A549 (cell line): Measurements from ENCODE around the gene CLASP2. TPM values are rescaled to one million over a fixed set of nuclear protein-coding genes. Genes with fewer than 3 reads are reported as not detected.

ENCODE experiments used
- ATAC-seq, 2 experiments: fragments of 200-7000 bp in 1 of 2; fragments of >200 bp in 1 of 2; cut with Nextera tagmentation in 1 of 2; cut with Tn5 transposase in 1 of 2; 3 replicates each; pipeline versions ENCODE4 v1.8.0 to v1.9.1; 2018 to 2020; ENCODE audit warnings: mild to moderate bottlenecking in 1 of 2, moderate library complexity in 1 of 2
- CTCF ChIA-PET: fragments of 300-600 bp; sonication (Branson Sonifier 250); formaldehyde crosslinking; extraction: SDS; loops from one replicate; lab custom pipeline; 2021; ENCODE audit warnings: antibody characterized with exemption, inconsistent platforms; lab: Yijun Ruan, JAX
- POLR2A ChIA-PET: fragments of 350-600 bp; formaldehyde crosslinking; extraction: SDS; loops from one replicate; lab custom pipeline; 2021; ENCODE audit warnings: antibody characterized with exemption, inconsistent platforms; lab: Yijun Ruan, JAX
- DNase-seq, 2 experiments: peaks; one replicate each; pipeline versions ENCODE4 v3.0.0 to v3.0.0-alpha.2; 2011 to 2016; ENCODE audit warnings: low read depth in 1 of 2, low spot score in 1 of 2
- FAIRE-seq: peaks from 2 replicates; lab custom pipeline; 2011; peaks lifted over from hg19 to GRCh38; lab: Jason Lieb, UNC
- H3K27ac ChIP-seq, 2 experiments: fragments of >200 bp; sonication (Bioruptor Twin); formaldehyde crosslinking; 3 replicates each; pipeline ENCODE4 v1.5.1; 2016 to 2017
- H3K4me1 ChIP-seq: fragments of >200 bp; sonication (Bioruptor Twin); formaldehyde crosslinking; 3 replicates; pipeline ENCODE4 v1.6.1; 2016
- H3K4me2 ChIP-seq: fragments of >200 bp; sonication (Bioruptor Twin); formaldehyde crosslinking; 3 replicates; pipeline ENCODE4 v1.6.1; 2016
- H3K4me3 ChIP-seq: fragments of >200 bp; sonication (Bioruptor Twin); formaldehyde crosslinking; 3 replicates; pipeline ENCODE4 v1.5.1; 2016
- H3K9me3 ChIP-seq: fragments of >200 bp; sonication (Bioruptor Twin); formaldehyde crosslinking; 3 replicates; pipeline ENCODE4 v1.6.1; 2016
- BHLHE40 ChIP-seq: IDR thresholded peaks from 2 replicates; pipeline ENCODE4 v1.6.1; 2012; ENCODE audit warnings: low read depth, low read length, inconsistent platforms
- CBX2 ChIP-seq: fragments of 200-600 bp; sonication (generic); IDR thresholded peaks from 2 replicates; pipeline ENCODE4 v1.6.1; 2016; ENCODE audit warnings: low read depth, mild to moderate bottlenecking, borderline replicate concordance
- CBX8 ChIP-seq: fragments of 200-600 bp; sonication (generic); IDR thresholded peaks from 2 replicates; pipeline ENCODE4 v1.6.1; 2016
- CHD4 ChIP-seq: fragments of 200-600 bp; sonication (generic); IDR thresholded peaks from 2 replicates; pipeline ENCODE4 v1.6.1; 2016; ENCODE audit warnings: antibody characterized with exemption, mild to moderate bottlenecking, borderline replicate concordance
- EHF ChIP-seq: fragments of 250-450 bp; sonication (Bioruptor Pico); IDR thresholded peaks from 2 replicates; pipeline ENCODE4 v1.5.0; 2020; ENCODE audit warnings: mild to moderate bottlenecking
- EP300 ChIP-seq, 2 experiments: fragments of >200 bp; sonication (Bioruptor Twin); formaldehyde crosslinking; IDR thresholded peaks; 2 replicates in 1 of 2; 3 replicates in 1 of 2; pipeline ENCODE4 v1.6.1; 2016 to 2017
- FOSB ChIP-seq: fragments of 250-450 bp; sonication (Bioruptor Pico); IDR thresholded peaks from 2 replicates; pipeline ENCODE4 v1.5.0; 2020; ENCODE audit warnings: mild to moderate bottlenecking, moderate library complexity
- FOSL2 ChIP-seq, 2 experiments: fragments of 450-650 bp in 1 of 2; fragments of >200 bp in 1 of 2; sonication (Bioruptor Twin) in 1 of 2; formaldehyde crosslinking; IDR thresholded peaks; 2 replicates each; pipeline versions ENCODE4 v1.5.0 to v1.6.1; 2016 to 2020; ENCODE audit warnings: mild to moderate bottlenecking in 1 of 2, moderate library complexity in 1 of 2
- FOXS1 ChIP-seq: fragments of 250-450 bp; sonication (Bioruptor Pico); IDR thresholded peaks from 2 replicates; pipeline ENCODE4 v1.5.0; 2020; ENCODE audit warnings: mild to moderate bottlenecking, moderate library complexity
- HDAC2 ChIP-seq: fragments of 200-600 bp; sonication (generic); IDR thresholded peaks from 2 replicates; pipeline ENCODE4 v1.6.1; 2016
- HEYL ChIP-seq: fragments of 250-450 bp; sonication (Bioruptor Pico); IDR thresholded peaks from 2 replicates; pipeline ENCODE4 v1.8.0; 2021; ENCODE audit warnings: mild to moderate bottlenecking, moderate library complexity
- HOXA7 ChIP-seq: fragments of 250-450 bp; sonication (Bioruptor Pico); IDR thresholded peaks from 2 replicates; pipeline ENCODE4 v1.5.0; 2020; ENCODE audit warnings: mild to moderate bottlenecking, moderate library complexity
- HOXB13 ChIP-seq: fragments of 250-450 bp; sonication (Bioruptor Pico); IDR thresholded peaks from 2 replicates; pipeline ENCODE4 v1.5.0; 2020; ENCODE audit warnings: low read depth, mild to moderate bottlenecking, moderate library complexity
- JUN ChIP-seq, 2 experiments: fragments of >200 bp; sonication (Bioruptor Twin); formaldehyde crosslinking; IDR thresholded peaks; 2 replicates in 1 of 2; 3 replicates in 1 of 2; pipeline ENCODE4 v1.6.1; 2016 to 2017
- KDM1A ChIP-seq: fragments of 200-600 bp; sonication (generic); IDR thresholded peaks from 2 replicates; pipeline ENCODE4 v1.6.1; 2016; ENCODE audit warnings: low read depth, mild to moderate bottlenecking
- MYC ChIP-seq: IDR thresholded peaks from 2 replicates; pipeline ENCODE4 v1.6.1; 2012; ENCODE audit warnings: mild to moderate bottlenecking, inconsistent platforms, low read length, improper control_type of control experiment, borderline replicate concordance
- NR3C1 ChIP-seq: fragments of >200 bp; sonication (Bioruptor Twin); formaldehyde crosslinking; IDR thresholded peaks from 3 replicates; pipeline ENCODE4 v1.6.1; 2017
- PHF8 ChIP-seq: fragments of 200-600 bp; sonication (generic); IDR thresholded peaks from 2 replicates; pipeline ENCODE4 v1.6.1; 2016; ENCODE audit warnings: low read depth, mild to moderate bottlenecking, antibody characterized with exemption, moderate library complexity, borderline replicate concordance
- POLR2A ChIP-seq: IDR thresholded peaks from 2 replicates; pipeline ENCODE4 v1.6.1; 2012; ENCODE audit warnings: mild to moderate bottlenecking, low read length
- RCOR1 ChIP-seq: fragments of 150-350 bp; IDR thresholded peaks from 2 replicates; pipeline ENCODE4 v1.6.1; 2014; ENCODE audit warnings: antibody characterized with exemption, low read length, low read depth
- TFCP2L1 ChIP-seq: fragments of 250-450 bp; sonication (Bioruptor Pico); IDR thresholded peaks from 2 replicates; pipeline ENCODE4 v1.5.0; 2021; ENCODE audit warnings: mild to moderate bottlenecking
- TP53 ChIP-seq: fragments of 250-450 bp; sonication (Bioruptor Pico); IDR thresholded peaks from 2 replicates; pipeline ENCODE4 v1.5.0; 2021; ENCODE audit warnings: mild to moderate bottlenecking, moderate library complexity
- ZC3H11A ChIP-seq: fragments of 450-650 bp; IDR thresholded peaks from 2 replicates; pipeline ENCODE4 v1.6.1; 2014; ENCODE audit warnings: antibody characterized with exemption, mild to moderate bottlenecking
- ZFP36 ChIP-seq: fragments of 450-650 bp; IDR thresholded peaks from 2 replicates; pipeline ENCODE4 v1.6.1; 2014; ENCODE audit warnings: borderline replicate concordance; ENCODE audit not compliant: partially characterized antibody
- ZNF302 ChIP-seq: fragments of 250-450 bp; sonication (Bioruptor Pico); IDR thresholded peaks from 2 replicates; pipeline ENCODE4 v1.9.0; 2021; ENCODE audit warnings: inconsistent platforms, mild to moderate bottlenecking, moderate library complexity
- WGBS: methylation state at CpG from one replicate; pipeline ENCODE4 v1.1.6; 2017; ENCODE audit errors: missing lambda C conversion rate; 5-methylcytosine and 5-hydroxymethylcytosine counted together
- polyA plus RNA-seq, 4 experiments: library from polyadenylated mRNA; depleted of rRNA in 3 of 4; stranded (reverse); fragments of >200 nt; fragmentation: RNase III in 1 of 4; extraction: RNeasy Plus Mini Kit Qiagen cat#74134 plus additional on column Dnase treatment in 1 of 4; gene quantifications; 2 replicates in 3 of 4; 3 replicates in 1 of 4; pipeline ENCODE4 v1.2.3, GENCODE V29; 2011 to 2017
- TF ChIP-seq, protein P1 (sequence below): IDR thresholded peaks from 2 replicates; pipeline ENCODE4 v1.6.1; 2012
- TF ChIP-seq, protein P2 (sequence below): fragments of 150-350 bp; IDR thresholded peaks from 2 replicates; pipeline ENCODE4 v1.6.1; 2014; ENCODE audit warnings: low read depth, mild to moderate bottlenecking, low read length
- TF ChIP-seq, protein P3 (sequence below): IDR thresholded peaks from 2 replicates; pipeline ENCODE4 v1.6.1; 2012; ENCODE audit warnings: low read depth, borderline replicate concordance
- TF ChIP-seq, protein P4 (sequence below): fragments of 450-650 bp; IDR thresholded peaks from 2 replicates; pipeline ENCODE4 v1.6.1; 2014; ENCODE audit warnings: antibody characterized with exemption

The CLASP2 gene
- polyA plus RNA-seq, 2 of the 4 experiments (the other 2 are of a cell fraction): 18.1 to 66.5 TPM

DNA sequence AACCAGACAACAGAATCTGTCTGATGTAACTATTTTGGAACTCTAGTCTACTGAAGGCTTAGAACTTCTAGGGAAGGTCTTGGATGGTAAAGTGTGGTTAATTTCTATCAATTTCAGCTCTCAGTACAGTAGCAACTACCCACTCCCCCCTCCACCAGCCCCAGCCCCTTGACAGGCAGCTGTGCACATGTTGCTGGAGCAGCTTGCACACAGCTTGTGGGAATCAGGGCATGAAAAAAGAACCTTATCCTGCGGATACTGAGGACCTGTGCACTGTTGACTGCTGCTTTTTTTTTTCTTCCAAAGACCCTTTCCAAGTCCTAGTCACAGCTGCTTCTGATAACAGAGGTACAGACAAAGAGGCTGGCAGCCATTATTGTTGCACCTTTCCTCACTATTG lies 196.3 kb downstream of the CLASP2 start:
- no peak overlapping the region for H3K4me3 ChIP-seq
- ChIA-PET CTCF (interaction anchor here (0.7 kb wide), 1 partner anchor 259 kb away, joined by 3 read pairs; no protein-coding TSS in a partner anchor), POLR2A (no interaction called here)
- H3K4me1 ChIP-seq: no peaks in the 10 kb centered on the region
- H3K9me3 ChIP-seq: peaks cover 9% of the 10 kb centered on the region
- H3K27ac ChIP-seq: no peak overlapping the region
- no peak for TF ChIP-seq HEYL
- no peak for TF ChIP-seq BHLHE40
- TF ChIP-seq TP53 (CRISPR knock-in tag): no peak
- no peak for TF ChIP-seq ZNF302 (CRISPR knock-in tag)
- TF ChIP-seq KDM1A: no peak
- TF ChIP-seq ZC3H11A: no peak
- TF ChIP-seq, protein P1, sequence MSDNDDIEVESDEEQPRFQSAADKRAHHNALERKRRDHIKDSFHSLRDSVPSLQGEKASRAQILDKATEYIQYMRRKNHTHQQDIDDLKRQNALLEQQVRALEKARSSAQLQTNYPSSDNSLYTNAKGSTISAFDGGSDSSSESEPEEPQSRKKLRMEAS: no peak
- no peak for TF ChIP-seq JUN (IDR thresholded peaks at IDR 0.05)
- TF ChIP-seq FOXS1 (CRISPR knock-in tag): no peak
- TF ChIP-seq CHD4: no peak
- TF ChIP-seq MYC: no peak
- no peak for TF ChIP-seq FOSL2 (IDR thresholded peaks at IDR 0.05)
- no peak for TF ChIP-seq FOSL2 (CRISPR knock-in tag; IDR thresholded peaks at IDR 0.05)
- TF ChIP-seq, all 56 proteins: peak for 0
- 100% methylated on average over 1 of the region's 1 CpG for WGBS
- ATAC-seq: no peak
- no peak for FAIRE-seq
- H3K4me2 ChIP-seq: no peak overlapping the region
- DNase-seq: no peak

DNA sequence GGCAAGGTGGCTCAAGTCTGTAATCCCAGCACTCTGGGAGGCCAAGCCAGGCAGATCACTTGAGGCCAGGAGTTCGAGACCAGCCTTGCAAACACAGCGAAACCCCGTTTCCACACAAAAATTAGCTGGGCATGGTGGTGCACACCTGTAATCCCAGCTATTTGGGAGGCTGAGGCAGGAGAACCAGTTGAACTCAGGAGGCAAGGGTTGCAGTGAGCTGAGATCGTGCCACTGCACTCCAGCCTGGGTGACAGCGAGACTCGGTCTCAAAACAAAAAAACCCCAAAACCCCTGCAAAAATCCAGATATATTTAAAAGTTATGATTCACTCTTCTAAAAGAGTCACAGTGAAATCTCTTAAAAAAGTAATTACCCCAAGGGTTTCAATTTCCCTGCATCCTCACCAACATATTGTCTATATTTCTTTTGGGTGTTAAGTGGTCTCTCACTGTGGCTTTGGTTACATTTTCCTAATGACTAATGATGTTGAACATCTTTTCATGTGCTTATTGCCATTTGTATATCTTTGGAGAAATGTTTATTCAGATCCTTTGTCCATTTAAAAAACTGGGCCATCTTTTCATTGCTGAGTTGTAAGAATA lies 204.7 kb downstream of the CLASP2 start:
- ChIA-PET CTCF (no interaction called here), POLR2A (no interaction called here)
- TF ChIP-seq, protein P2, sequence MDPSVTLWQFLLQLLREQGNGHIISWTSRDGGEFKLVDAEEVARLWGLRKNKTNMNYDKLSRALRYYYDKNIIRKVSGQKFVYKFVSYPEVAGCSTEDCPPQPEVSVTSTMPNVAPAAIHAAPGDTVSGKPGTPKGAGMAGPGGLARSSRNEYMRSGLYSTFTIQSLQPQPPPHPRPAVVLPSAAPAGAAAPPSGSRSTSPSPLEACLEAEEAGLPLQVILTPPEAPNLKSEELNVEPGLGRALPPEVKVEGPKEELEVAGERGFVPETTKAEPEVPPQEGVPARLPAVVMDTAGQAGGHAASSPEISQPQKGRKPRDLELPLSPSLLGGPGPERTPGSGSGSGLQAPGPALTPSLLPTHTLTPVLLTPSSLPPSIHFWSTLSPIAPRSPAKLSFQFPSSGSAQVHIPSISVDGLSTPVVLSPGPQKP: no peak
- no peak for TF ChIP-seq NR3C1
- TF ChIP-seq PHF8: no peak
- TF ChIP-seq, protein P3, sequence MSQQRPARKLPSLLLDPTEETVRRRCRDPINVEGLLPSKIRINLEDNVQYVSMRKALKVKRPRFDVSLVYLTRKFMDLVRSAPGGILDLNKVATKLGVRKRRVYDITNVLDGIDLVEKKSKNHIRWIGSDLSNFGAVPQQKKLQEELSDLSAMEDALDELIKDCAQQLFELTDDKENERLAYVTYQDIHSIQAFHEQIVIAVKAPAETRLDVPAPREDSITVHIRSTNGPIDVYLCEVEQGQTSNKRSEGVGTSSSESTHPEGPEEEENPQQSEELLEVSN: no peak
- no peak for TF ChIP-seq POLR2A
- no peak for TF ChIP-seq FOSL2 (IDR thresholded peaks at IDR 0.05)
- TF ChIP-seq FOSL2 (CRISPR knock-in tag; IDR thresholded peaks at IDR 0.05): no peak
- TF ChIP-seq, protein P1: no peak
- TF ChIP-seq FOSB: no peak
- TF ChIP-seq HOXB13 (CRISPR knock-in tag): no peak
- TF ChIP-seq ZFP36: no peak
- TF ChIP-seq CBX8: no peak
- TF ChIP-seq RCOR1: no peak
- TF ChIP-seq ZC3H11A: no peak
- TF ChIP-seq TFCP2L1 (CRISPR knock-in tag): no peak
- TF ChIP-seq CBX2: no peak
- TF ChIP-seq HDAC2: no peak
- no peak overlapping the region for H3K27ac ChIP-seq
- H3K4me1 ChIP-seq: no peaks in the 10 kb centered on the region
- H3K4me2 ChIP-seq: no peak overlapping the region
- no peak for ATAC-seq
- no peak for DNase-seq
- no peak for FAIRE-seq
- WGBS: 92% methylated on average over 6 of the region's 6 CpGs
- no peaks in the 10 kb centered on the region for H3K9me3 ChIP-seq
- no peak overlapping the region for H3K4me3 ChIP-seq

DNA sequence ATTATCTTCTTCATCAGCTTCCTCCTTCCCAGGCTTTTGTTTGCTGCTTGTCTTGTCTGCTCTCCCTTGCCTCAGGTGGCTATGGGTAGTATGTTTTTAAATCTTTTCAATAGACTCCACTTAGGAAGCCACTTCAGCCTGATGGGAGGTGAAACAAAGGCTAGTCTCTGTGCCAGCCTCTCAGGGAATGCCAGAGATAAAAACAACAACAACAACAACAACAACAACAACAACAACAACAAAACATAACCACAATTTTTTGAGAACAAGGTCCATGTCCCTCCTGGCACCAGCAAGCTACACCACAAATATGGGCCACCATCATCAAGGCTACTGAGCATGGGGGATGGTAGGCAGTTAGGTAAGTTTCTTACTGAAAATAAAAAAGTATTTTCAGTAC lies 213.0 kb downstream of the CLASP2 start:
- DNase-seq (no peak), FAIRE-seq (no peak), ATAC-seq (no peak)
- H3K27ac ChIP-seq: no peak overlapping the region
- no peaks in the 10 kb centered on the region for H3K9me3 ChIP-seq
- no peak overlapping the region for H3K4me2 ChIP-seq
- H3K4me1 ChIP-seq: no peaks in the 10 kb centered on the region
- H3K4me3 ChIP-seq: no peak overlapping the region
- ChIA-PET POLR2A (no interaction called here), CTCF (interaction anchor here (2.3 kb wide), 1 partner anchor 133 kb away, joined by 6 read pairs; no protein-coding TSS in a partner anchor)
- TF ChIP-seq EP300 (IDR thresholded peaks at IDR 0.05) (no peak), RCOR1 (no peak), EHF (CRISPR knock-in tag) (no peak), HOXA7 (no peak)
- TF ChIP-seq, protein P4, sequence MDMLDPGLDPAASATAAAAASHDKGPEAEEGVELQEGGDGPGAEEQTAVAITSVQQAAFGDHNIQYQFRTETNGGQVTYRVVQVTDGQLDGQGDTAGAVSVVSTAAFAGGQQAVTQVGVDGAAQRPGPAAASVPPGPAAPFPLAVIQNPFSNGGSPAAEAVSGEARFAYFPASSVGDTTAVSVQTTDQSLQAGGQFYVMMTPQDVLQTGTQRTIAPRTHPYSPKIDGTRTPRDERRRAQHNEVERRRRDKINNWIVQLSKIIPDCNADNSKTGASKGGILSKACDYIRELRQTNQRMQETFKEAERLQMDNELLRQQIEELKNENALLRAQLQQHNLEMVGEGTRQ: no peak
- TF ChIP-seq, protein P3: no peak
